GM18861 (cell line): ENCODE measurements around the gene ZNF445.
"Not testable (repeated sequence)": the region's sequence is repeated elsewhere in the genome, so short reads cannot be mapped to it uniquely, and the experiment has no call there.

Experiments
- ATAC-seq: cut with Tn5 transposase; IDR thresholded peaks from one replicate; pipeline ENCODE4 v1.9.1; 2021; ENCODE audit not compliant: unreplicated experiment

Gene ZNF445

DNA sequence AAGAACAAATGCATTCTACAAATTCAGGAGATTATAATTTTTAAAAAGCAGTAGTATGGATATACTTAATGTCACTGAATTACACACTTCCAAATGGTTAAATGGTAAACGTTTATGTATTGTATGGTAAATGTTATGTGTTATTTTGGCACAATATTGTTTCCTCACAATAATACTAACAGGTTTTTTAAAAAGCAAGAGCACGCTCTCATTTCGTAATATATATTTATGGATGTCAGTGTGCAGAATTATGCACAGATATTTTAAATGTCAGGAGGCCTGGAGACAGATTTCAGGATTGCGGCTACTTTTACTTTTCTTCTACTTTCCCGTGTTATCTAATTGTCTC is 533 bp downstream of the ZNF445 start:
- ATAC-seq: peak; percentile 10

DNA sequence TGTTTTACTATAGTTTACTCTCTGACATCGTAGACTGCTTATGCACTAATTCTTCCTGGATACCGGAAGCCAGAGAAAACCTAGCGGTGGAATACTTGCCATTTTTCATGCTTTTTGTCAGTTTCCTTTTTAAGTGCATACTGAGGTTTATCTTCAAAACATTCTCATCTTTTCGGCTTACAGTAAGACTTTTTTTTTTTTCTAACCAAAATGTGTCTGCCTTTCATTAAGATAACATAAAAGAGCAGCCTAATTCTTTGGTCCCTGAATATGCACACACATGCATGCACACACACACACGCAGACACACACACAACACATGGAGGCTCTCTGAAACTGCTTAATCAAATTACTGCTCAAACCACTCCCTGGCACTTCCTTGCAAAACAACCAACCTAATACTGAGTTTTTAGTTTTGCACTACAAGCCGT is 1.3 kb downstream of the ZNF445 start:
- ATAC-seq: no peak

DNA sequence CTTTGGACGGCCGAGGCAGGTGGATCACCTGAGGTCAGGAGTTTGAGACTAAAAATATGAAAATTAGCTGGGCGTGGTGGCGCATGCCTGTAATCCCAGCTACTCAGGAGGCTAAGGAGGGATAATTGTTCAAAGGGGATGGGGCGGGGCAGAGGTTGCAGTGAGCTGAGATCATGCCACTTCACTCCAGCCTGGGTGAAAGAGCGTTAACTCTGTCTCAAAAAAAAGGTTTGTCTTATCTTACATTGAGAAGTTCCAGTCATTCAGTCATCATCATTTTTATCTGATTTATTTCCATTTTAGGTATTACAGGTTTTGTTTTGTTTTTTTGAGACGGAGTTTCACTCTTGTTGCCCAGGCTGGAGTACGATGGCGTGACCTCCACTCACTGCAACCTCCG is 2.6 kb downstream of the ZNF445 start:
- not testable (repeated sequence) for ATAC-seq

DNA sequence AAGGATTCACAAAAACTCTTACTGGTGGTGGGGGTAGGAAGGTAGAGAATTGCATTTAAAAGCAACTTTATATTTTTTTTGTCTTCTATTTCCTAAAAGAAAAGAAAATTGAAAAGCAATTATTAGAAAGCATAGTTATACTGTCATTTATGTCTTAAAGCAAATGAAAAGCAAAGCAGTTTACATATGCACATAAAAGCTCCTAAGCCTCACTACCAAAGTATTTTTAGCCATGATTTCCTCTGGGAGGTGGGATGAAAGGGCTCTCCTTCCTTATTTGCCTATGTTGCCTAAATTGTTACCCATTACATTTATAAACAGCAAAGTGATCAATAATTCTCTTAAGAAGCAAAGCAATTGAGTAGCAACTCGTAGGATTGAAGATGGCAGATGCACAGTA is 7.0 kb downstream of the ZNF445 start:
- no peak for ATAC-seq

DNA sequence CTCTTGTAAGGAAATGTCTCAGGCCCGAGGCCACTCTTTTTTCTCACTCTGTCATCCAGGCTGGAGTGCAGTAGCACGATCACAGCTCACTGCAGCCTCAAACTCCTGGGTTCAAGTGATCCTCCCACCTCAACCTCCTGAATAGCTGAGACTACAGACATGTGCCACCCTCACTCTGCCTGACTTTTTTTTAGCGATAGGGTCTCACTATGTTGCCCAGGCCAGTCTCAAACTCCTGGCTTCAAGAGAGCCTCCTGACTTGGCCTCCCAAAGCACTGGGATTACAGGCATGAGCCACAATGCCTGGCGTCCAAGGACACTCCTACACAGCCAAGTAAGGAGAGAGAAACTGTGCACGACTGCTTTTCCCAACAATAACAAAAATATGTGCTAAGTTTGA is 7.6 kb downstream of the ZNF445 start:
- no peak for ATAC-seq

DNA sequence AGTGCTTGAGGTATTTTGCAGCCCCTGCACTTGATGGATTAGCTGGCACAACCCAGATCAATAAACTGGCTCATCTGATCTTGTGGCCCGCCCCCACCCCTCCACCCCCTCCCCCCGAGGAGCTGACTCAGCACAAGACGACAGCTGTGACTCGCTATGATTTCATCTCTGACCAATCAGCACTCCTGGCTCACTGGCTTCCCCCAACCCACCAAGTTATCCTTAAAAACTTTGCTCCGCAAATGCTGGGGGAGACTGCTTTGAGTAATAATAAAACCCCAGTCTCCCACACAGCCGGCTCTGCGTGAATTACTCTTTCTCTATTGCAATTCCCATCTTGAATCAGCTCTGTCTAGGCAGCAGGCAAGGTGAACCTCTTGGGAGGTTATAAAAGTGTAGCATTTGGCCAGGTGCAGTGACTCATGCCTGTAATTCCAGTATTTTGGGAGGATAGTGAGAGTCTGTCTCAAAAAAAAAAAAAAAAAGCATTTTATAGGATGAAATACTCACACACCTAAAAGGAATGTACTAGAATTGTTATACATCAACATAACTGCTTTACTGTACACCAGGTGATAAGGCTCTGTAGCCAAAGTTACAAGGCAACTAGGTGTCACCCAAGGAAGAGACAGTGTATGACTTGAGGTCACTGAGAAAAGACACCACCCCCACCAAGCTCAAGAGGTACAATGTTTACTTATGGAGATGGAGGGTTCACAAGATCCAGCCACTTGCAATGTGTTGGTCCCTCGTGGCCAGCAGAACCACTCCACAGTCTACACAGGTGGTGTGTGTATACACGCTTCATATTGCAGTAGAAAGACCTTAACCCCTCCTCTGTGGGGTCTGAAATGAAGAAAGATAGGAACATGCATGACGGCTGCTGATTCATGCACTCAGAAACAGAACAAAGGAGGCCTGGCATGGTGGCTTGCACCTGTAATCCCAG is 8.6 kb downstream of the ZNF445 start:
- ATAC-seq: no peak

DNA sequence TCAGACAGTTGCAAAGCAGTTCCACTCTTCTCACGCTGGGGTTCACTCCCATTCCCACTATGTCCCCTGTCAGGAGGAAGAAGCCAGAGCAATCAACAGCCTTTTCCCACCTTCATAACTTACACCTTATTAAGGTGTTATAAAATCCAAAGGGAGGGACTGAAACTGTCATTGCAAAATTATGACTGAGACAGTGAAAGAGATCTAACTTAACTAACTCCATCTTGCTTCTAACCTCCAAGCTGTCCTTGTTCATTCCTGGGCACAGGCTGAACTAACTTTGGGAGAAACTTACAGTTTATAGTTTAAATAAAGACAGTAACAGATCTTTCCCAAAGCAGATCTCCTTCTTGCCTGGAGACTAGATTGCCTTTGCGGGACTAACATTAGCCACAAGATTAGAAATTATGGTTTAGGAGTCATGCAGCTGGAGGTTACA is 9.4 kb downstream of the ZNF445 start:
- ATAC-seq: not testable (repeated sequence)

DNA sequence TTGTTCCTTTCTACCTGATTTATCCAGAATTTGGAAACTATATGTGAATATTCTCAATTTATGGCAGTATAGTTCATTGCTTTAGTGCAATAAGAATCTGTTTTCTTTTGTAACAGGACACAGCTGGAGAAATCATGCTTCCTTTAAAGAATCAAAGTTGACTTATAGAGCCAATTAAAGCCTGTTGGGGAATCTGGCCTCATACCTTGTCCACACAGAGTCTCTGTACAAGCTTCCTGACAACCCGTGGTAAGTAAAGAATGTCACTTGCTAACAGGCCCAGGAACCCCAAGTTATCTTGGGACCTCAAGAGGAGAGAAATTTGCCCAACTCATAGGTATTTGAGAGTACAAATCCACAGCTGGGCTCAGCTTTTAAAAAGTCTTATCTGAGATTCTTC is 10.2 kb downstream of the ZNF445 start:
- ATAC-seq: no peak

DNA sequence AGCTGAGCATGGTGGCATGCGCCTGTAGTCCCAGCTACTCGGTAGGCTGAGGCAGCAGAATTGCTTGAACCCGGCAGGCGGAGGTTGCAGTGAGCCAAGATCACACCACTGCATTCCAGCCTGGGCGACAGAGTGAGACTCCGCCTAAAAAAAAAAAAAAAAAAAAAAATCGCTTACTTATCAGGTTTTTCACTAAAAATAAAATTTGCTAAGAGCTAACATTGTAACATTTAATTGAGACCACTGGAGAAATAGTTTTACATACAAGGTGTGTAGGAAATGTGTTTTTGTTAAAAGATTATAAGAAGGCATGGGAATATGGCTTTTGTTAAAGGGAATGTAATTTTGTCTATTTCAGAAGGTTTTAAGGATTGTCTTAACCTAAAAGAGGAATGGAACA is 12.6 kb downstream of the ZNF445 start:
- ATAC-seq: not testable (repeated sequence)

DNA sequence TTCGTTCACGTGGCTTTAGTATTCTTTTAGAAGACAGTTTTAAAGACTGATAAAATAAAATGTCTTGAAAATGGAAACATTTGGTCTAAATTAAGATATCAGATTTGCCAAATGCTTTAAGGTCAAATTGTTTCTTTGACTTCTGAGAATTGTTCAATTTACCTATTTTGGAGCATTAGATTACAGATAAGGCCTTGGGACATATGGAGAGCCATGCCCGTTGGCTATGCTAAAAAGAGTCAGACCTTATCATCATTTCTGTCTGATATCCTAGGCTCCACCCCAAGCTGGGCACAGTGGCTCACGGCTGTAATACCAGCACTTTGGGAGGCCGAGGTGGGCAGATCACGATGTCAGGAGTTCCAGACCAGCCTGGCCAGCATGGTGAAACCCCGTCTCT is 13.0 kb downstream of the ZNF445 start:
- ATAC-seq: no peak

DNA sequence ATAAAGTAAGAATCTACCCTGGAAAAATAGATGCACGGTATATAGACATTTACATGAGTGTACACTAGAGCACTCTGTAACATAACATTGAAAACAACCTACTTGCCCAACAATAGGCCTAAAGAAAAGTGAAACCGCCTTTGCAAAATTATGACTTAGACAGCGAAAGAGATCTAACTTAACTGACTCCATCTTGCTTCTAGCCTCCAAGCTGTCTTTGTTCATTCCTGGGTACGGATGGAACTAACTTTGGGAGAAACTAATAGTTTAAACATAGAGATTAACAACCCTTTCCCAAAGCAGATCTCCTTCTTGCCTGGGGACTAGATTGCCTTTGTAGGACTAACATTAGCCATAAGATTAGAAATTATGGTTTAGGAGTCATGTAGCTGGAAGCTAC is 17.4 kb downstream of the ZNF445 start:
- ATAC-seq: not testable (repeated sequence)

DNA sequence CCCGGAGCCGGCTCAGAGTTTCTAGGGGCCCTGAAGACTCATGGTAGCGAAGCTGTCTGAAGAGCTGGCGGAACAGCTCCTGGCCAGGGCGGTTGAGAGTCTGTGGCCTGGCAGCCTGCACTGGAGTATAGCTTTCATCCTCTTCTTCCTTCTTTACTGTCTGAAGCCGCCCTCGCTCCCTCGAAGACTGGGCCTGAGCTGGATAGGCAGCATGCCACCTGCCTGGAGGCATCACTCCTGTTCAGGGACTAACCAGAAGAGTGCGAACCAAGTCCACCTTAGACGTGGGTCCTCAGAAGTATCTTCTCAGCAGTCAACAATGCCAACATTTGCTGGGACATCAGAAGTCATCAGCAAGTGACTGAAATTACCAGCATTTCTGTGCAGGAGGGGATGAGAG is 22.2 kb downstream of the ZNF445 start:
- ATAC-seq: no peak

DNA sequence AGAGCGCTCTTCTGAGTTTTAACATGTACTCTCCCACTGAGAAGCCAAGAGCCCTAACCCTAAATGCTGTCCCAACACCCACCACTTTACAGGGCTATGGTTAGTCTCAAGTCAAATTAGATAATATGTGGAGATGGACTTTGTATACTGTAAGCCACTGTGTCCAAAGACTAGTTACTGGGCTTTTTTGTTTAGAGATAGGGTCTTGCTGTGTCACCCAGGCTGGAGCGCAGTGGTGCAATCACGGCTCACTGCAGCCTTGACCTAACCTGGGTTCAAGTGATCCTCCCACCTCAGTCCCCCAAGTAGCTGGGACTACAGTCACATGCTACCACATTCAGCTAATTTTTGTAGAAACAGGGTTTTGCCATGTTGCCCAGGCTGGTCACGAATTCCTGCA is 23.2 kb downstream of the ZNF445 start:
- no peak for ATAC-seq

DNA sequence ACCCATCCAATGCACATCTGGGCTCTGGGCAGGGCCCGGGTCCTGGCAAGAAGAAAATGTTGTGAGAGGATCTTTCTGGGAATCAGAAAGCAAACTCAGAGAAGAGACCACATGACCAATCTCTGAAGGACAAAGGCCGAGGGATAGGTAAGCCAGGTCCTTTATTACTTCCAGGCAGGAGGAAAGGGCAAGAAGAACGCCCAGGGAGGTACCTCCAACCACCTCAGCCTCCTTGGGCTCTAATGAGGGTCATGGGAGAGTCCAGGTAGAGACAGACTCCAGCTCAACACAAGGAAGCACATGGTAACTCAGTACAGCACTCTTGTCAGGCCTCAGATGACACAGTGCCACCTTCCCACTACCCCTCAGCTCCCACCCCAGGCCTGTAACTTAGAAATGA is 26.0 kb downstream of the ZNF445 start:
- ATAC-seq: no peak

DNA sequence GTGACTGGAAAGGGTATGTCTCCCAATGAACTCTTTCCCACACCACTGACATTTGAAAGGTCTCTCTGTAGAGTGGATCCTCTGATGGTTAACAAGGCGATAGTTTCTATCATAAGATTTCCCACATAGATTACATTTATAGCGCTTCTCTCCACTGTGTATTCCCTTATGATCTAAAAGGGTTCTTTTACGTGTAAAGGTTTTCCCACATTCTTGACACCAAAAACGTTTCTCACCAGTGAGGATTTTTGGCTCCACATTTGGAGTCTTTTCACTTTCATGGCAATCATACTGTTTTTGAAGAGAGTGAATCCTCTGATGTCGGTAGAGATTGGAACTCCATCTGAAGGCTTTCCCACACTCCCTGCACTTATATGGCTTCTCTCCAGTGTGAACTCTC is 30.5 kb downstream of the ZNF445 start:
- ATAC-seq: no peak

DNA sequence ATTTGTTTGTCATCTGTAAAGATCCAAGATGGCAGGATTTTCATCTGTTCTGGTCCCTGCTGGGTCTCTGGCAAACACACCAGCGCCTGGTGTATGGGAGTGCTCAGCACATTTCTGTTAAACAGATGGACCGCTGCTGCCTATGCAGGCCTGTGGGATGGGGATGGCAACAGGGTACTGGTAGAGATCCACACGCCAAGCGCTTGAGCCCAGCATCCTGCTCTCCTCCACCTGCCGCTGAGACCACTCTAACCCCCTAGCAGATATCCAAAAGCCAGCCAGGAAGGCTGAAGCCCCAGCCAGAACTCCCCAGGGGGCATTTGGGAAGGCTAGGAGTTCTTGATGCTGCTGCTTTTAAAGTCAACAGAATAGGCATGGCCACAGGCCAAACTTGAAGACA is 31.7 kb downstream of the ZNF445 start:
- ATAC-seq: no peak

DNA sequence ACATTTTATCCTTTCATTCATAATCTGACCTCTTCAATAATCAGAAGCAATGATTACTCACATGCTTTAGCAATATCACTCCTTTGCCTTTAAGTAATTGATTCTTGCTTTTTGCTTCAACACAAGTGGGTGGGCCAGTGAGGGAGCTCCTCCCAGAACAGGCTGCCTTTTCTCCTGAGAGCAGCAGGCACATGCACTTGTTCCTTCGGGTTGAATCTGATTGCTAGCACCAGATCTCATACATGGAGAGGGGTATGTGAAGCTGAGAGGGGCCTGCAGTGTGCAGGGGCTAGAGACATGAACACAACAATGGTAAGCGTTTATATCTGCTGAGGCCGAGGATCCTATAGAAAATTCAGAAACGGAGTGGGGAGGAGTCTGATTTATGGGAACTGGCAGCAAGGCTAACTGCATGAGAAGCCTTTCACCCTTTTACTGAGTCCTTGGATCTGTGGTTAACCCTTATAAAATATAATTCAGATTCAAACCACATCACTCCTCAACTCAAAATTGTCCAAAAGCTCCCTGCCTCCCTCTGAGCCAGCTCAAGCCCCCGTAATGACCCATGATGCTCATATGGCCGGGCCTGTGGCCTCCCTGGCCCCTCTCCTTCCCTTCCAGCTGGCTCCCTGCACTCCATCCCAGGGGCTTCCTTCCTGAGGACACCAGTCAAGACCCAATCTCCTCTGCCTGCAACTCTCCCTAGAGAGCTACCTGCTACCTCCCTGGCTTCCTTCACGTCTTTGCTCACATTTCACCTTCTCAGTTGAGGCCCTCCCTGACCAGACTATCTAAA is 32.4 kb downstream of the ZNF445 start:
- ATAC-seq: no peak

DNA sequence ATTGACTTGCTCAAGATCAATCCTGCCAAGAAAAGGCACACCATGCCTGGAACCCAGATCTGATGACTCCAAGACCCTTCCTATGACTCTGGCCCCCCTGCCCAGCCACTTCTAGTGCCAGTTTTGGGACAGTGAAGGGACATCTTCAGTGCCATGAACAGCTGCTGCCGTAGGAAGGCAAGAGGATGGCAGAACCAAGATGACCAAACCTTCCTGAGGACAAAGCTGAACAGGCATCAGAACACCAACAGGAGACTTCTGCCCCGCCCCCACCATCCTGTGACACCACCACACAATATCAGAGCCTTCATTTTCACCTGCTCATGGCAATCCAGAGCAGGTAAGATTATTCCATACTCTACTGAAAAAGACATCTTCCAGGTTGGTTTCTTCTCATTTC is 33.0 kb downstream of the ZNF445 start:
- no peak for ATAC-seq

DNA sequence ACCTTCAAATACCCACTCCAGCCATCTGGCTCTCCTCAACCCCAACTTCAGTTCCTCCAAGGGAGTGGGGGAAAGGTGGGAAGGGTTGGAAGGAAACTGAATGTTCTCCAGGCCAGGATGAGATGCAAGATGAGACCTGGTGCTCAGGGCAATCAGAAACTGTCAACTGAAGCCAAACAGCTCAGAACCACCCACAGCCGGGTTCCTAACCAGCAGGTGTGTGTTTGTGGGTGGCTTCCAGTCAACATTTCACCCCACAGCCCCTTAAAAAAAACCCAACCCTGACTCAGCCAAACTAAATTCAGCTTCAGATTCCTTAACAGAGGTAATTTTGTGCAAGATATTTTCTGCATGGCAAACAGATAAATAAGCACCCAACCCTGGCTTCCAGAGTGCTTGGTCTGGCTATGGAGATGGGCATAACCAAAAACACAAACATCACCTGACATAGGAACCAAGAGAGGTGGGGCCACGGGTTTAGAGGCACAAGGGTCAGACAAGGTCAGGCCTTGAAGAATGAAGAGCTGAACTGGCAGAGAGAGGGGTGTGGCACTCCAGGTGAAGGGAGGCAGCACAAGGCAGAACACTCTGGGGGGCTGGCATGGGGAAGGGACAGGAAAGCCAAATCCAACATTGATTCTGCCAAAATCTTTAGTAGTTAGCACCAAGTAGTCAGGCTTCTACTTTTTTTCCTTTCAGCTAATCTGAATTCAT is 34.7 kb downstream of the ZNF445 start:
- no peak for ATAC-seq

DNA sequence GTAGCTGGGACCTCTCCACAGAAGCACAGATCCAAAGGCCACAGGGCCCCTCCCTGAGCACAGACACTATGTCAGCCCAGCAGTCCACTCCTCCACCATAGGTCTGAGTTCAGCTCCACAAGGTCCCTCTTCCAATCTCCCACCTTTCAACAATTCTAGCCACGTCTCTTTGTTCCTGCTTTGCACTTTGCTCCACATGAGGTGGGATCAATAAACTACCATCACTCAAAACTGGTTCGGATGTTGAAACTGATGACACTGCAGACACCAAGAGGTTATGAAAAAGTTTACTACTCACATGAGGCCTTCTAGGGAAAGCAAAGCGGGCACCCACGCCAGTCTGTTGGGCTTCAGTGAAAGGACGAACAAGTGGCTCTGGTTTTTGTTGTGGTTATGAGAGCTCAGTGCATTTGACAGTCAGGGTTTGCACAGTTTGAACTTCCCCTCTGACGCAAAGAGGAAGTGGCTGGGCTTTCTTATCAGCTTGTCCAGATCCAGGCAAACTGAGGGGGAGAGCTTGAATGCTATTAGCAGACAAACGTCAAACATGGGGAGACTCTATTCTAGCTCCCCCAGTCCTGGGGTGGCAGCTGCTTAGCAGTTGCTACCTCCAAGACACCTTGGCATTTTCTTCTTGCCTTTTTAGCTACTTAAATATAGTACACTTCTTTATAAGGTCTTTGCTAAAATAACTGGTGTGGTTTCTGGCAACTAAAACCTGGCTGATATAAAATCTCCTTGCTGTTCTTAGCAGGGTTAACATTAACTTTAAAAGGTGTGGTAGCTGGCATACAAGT is 37.8 kb downstream of the ZNF445 start:
- peak; percentile 97 for ATAC-seq

DNA sequence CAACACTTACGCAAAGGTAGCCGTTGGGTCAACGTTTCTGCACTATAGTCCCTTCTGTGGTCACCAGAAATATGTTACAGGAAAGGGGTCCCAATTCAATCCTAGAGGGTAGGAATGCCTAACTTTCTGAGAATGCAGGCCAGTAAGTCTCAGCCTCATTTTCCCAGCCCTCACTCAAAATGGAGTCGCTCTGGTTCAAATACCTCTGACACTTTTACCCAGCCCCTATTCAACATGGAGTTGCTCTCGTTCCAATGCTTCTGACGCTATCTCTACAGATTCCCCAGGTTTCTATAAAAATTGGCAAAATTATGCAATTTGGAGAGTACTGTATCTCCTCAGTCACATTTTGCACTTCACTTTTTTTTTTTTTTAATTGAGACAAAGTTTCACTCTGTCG is 39.7 kb downstream of the ZNF445 start:
- ATAC-seq: no peak
